Measurements from ENCODE around the gene HOXB9.

HOXB9 gene

GRCh38 chr17:48626245-48627117 is at the start of gene HOXB9:
Gene HOXB9, minus strand, starts transcription at chr17:48626358. Its CDS starts 89 bp downstream, at chr17:48626269.
- peak; percentile 56 for DNase-seq (ENCODE audit: low read depth, low spot score)

GRCh38 chr17:48672340-48672739 is 46.2 kb upstream of the HOXB9 start:
- DNase-seq (ENCODE audit: low read depth, low spot score): no peak

- DNase-seq (ENCODE audit: low read depth, low spot score): peak; percentile 87
Observed at GRCh38 chr17:48671697-48672171, 45.6 kb upstream of the HOXB9 start.

GRCh38 chr17:48663134-48663924 is 37.2 kb upstream of the HOXB9 start:
- DNase-seq (ENCODE audit: low read depth, low spot score): no peak

- DNase-seq (ENCODE audit: low read depth, low spot score): no peak
Observed at GRCh38 chr17:48655913-48656312, 29.8 kb upstream of the HOXB9 start.

- no peak for DNase-seq (ENCODE audit: low read depth, low spot score)
Observed at GRCh38 chr17:48649741-48650140, 23.6 kb upstream of the HOXB9 start.

- DNase-seq (ENCODE audit: low read depth, low spot score): no peak
Observed at GRCh38 chr17:48647963-48648245, 21.7 kb upstream of the HOXB9 start.

- DNase-seq (ENCODE audit: low read depth, low spot score): peak; percentile 58
Observed at GRCh38 chr17:48647103-48647962, 21.2 kb upstream of the HOXB9 start.

- peak; percentile 59 for DNase-seq (ENCODE audit: low read depth, low spot score)
Observed at GRCh38 chr17:48646183-48647102, 20.3 kb upstream of the HOXB9 start.

- DNase-seq (ENCODE audit: low read depth, low spot score): no peak
Observed at GRCh38 chr17:48645639-48646182, 19.6 kb upstream of the HOXB9 start.

- no peak for DNase-seq (ENCODE audit: low read depth, low spot score)
Observed at GRCh38 chr17:48644910-48645557, 18.9 kb upstream of the HOXB9 start.

- DNase-seq (ENCODE audit: low read depth, low spot score): no peak
Observed at GRCh38 chr17:48644159-48644558, 18.0 kb upstream of the HOXB9 start.

GRCh38 chr17:48643697-48644012 is 17.5 kb upstream of the HOXB9 start:
- no peak for DNase-seq (ENCODE audit: low read depth, low spot score)

GRCh38 chr17:48642843-48643696 is 16.9 kb upstream of the HOXB9 start:
- DNase-seq (ENCODE audit: low read depth, low spot score): no peak

GRCh38 chr17:48642059-48642842 is 16.1 kb upstream of the HOXB9 start:
- peak; percentile 86 for DNase-seq (ENCODE audit: low read depth, low spot score)

GRCh38 chr17:48641541-48642058 is 15.4 kb upstream of the HOXB9 start:
- peak; percentile 33 for DNase-seq (ENCODE audit: low read depth, low spot score)

GRCh38 chr17:48640858-48641180 is 14.7 kb upstream of the HOXB9 start:
- no peak for DNase-seq (ENCODE audit: low read depth, low spot score)
